HepG2 (cell line): ENCODE data around the gene AP4M1. TPM values are rescaled to one million over a fixed set of nuclear protein-coding genes. Genes with fewer than 3 reads are reported as not detected.

Experiments used
- DBP ChIP-seq: sonication (generic); formaldehyde crosslinking; IDR thresholded peaks from 2 replicates; pipeline ENCODE4 v1.4.0; 2020; ENCODE audit warnings: missing genetic modification reagents; ENCODE audit errors: not compliant biosample characterization
- ELF1 ChIP-seq: sonication (generic); formaldehyde crosslinking; IDR thresholded peaks from 2 replicates; pipeline ENCODE4 v1.4.0; 2020; ENCODE audit warnings: missing genetic modification reagents
- ELK4 ChIP-seq: sonication (generic); formaldehyde crosslinking; IDR thresholded peaks from 2 replicates; pipeline ENCODE4 v1.9.0; 2021; ENCODE audit warnings: missing genetic modification reagents, borderline replicate concordance
- FOXJ3 ChIP-seq: sonication (generic); formaldehyde crosslinking; IDR thresholded peaks from 2 replicates; pipeline ENCODE4 v1.4.0; 2020; ENCODE audit warnings: missing genetic modification reagents, mild to moderate bottlenecking, borderline replicate concordance
- HDAC6 ChIP-seq: fragments of 200-600 bp; sonication (generic); IDR thresholded peaks from 2 replicates; pipeline ENCODE4 v1.7.0; 2017; ENCODE audit warnings: mild to moderate bottlenecking, antibody characterized with exemption, low read length, low read depth
- NFKB2 ChIP-seq: sonication (generic); formaldehyde crosslinking; IDR thresholded peaks from 2 replicates; pipeline ENCODE4 v1.4.0; 2020; ENCODE audit warnings: missing genetic modification reagents, borderline replicate concordance
- ONECUT2 ChIP-seq: sonication (generic); formaldehyde crosslinking; IDR thresholded peaks from 2 replicates; pipeline ENCODE4 v1.4.0; 2020; ENCODE audit warnings: missing genetic modification reagents
- PHF20 ChIP-seq: sonication (generic); formaldehyde crosslinking; IDR thresholded peaks from 2 replicates; pipeline ENCODE4 v1.5.0; 2020; ENCODE audit warnings: mild to moderate bottlenecking, missing genetic modification reagents
- RAD21 ChIP-seq: fragments of 450-650 bp; formaldehyde crosslinking; IDR thresholded peaks from 2 replicates; pipeline ENCODE4 v1.5.0; 2020; ENCODE audit warnings: mild to moderate bottlenecking
- RFXAP ChIP-seq: sonication (generic); formaldehyde crosslinking; IDR thresholded peaks from 2 replicates; pipeline ENCODE4 v1.4.0; 2020; ENCODE audit warnings: missing genetic modification reagents, borderline replicate concordance
- SOX13 ChIP-seq, 3 experiments: fragments of 450-650 bp in 1 of 3; sonication (generic) in 1 of 3; formaldehyde crosslinking in 1 of 3; IDR thresholded peaks in 2 of 3; conservative IDR thresholded peaks in 1 of 3; 2 replicates each; pipeline versions ENCODE4 v1.5.0 to v1.6.1; 2016 to 2020; ENCODE audit warnings: antibody characterized with exemption in 1 of 3, mild to moderate bottlenecking in 1 of 3, missing compliant biosample characterization in 1 of 3, missing genetic modification reagents in 1 of 3, moderate library complexity in 1 of 3
- SP5 ChIP-seq: IDR thresholded peaks from 2 replicates; pipeline ENCODE4 v1.6.1; 2016; ENCODE audit warnings: low read depth, borderline replicate concordance
- TBP ChIP-seq: sonication (generic); formaldehyde crosslinking; IDR thresholded peaks from 2 replicates; pipeline ENCODE4 v1.5.0; 2020; ENCODE audit warnings: missing genetic modification reagents
- THAP9 ChIP-seq: sonication (generic); formaldehyde crosslinking; IDR thresholded peaks from 2 replicates; pipeline ENCODE4; 2020; ENCODE audit warnings: missing genetic modification reagents, mild to moderate bottlenecking, borderline replicate concordance
- TIGD3 ChIP-seq: sonication (generic); formaldehyde crosslinking; IDR thresholded peaks from 2 replicates; pipeline ENCODE4 v1.5.1; 2020; ENCODE audit warnings: mild to moderate bottlenecking, missing genetic modification reagents, borderline replicate concordance
- ZIK1 ChIP-seq: sonication (generic); formaldehyde crosslinking; IDR thresholded peaks from 2 replicates; pipeline ENCODE4 v1.5.0; 2020; ENCODE audit warnings: mild to moderate bottlenecking, low read depth, missing genetic modification reagents, borderline replicate concordance
- ZNF274 ChIP-seq: sonication (generic); formaldehyde crosslinking; IDR thresholded peaks from 2 replicates; pipeline ENCODE4 v1.5.1; 2020; ENCODE audit warnings: mild to moderate bottlenecking, missing genetic modification reagents
- ZNF567 ChIP-seq: sonication (generic); formaldehyde crosslinking; IDR thresholded peaks from 2 replicates; pipeline ENCODE4 v1.8.1; 2023; ENCODE audit warnings: mild to moderate bottlenecking, missing genetic modification reagents, borderline replicate concordance
- ZNF580 ChIP-seq: IDR thresholded peaks from 2 replicates; pipeline ENCODE4 v1.6.1; 2016; ENCODE audit warnings: low read depth, borderline replicate concordance
- ZNF891 ChIP-seq: sonication (generic); formaldehyde crosslinking; IDR thresholded peaks from 2 replicates; pipeline ENCODE4 v1.5.0; 2020; ENCODE audit warnings: mild to moderate bottlenecking, missing genetic modification reagents
- ZSCAN21 ChIP-seq: sonication (generic); formaldehyde crosslinking; IDR thresholded peaks from 2 replicates; pipeline ENCODE4 v1.8.0; 2022; ENCODE audit warnings: mild to moderate bottlenecking, missing genetic modification reagents, moderate library complexity, borderline replicate concordance
- polyA plus RNA-seq, 8 experiments: library from polyadenylated mRNA; depleted of rRNA in 3 of 8; stranded (reverse) in 7 of 8; unstranded in 1 of 8; fragments of >200 nt; fragmentation: Illumina TruSeq in 4 of 8; extraction: Trizol in 4 of 8; gene quantifications; 2 replicates each; pipeline versions ENCODE4 v1.2.1 to v1.2.3, GENCODE V29; 2011 to 2016; ENCODE audit warnings: low read depth in 4 of 8, missing spikeins in 1 of 8, mixed read lengths in 1 of 8; ENCODE audit not compliant: insufficient read depth in 1 of 8
- total RNA-seq, 5 experiments: library from RNA; depleted of rRNA; stranded (reverse); fragments of >200 nt; fragmentation: Illumina TruSeq; extraction: Trizol; gene quantifications; 2 replicates each; pipeline ENCODE4 v1.2.3, GENCODE V29; 2016; ENCODE audit warnings: low read depth in 1 of 5

The AP4M1 gene
- total and polyA plus RNA-seq, 2 of the 13 experiments (the other 11 are each of a cell fraction or from before 2014, with no cell fraction given), result 6.3 to 9.7 TPM

- TF ChIP-seq ZIK1 (CRISPR knock-in tag) (peak; percentile 34; the same call in 1 of the 2 replicates), RAD21 (CRISPR knock-in tag) (no peak; the same call in 1 of the 2 replicates), TIGD3 (CRISPR knock-in tag) (no peak), ELF1 (peak; percentile 83), ELK4 (CRISPR knock-in tag) (no peak), TBP (no peak), RFXAP (CRISPR knock-in tag) (peak; percentile 98), ZNF580 (CRISPR knock-in tag) (0 out of 2 replicates have a peak, but pooled peaks have one; percentile 59), ZNF274 (CRISPR knock-in tag) (peak; percentile 68; the same call in 1 of the 2 replicates), ZNF567 (CRISPR knock-in tag) (0 out of 2 replicates have a peak, but pooled peaks have one; percentile 72), SP5 (CRISPR knock-in tag) (peak; percentile 69), NFKB2 (peak; percentile 69; the same call in 1 of the 2 replicates), HDAC6 (no peak), FOXJ3 (CRISPR knock-in tag) (peak; percentile 50; the same call in 1 of the 2 replicates), SOX13 (IDR thresholded peaks at IDR 0.05) (no peak; the same call in 1 of the 2 replicates), SOX13 (CRISPR knock-in tag; conservative IDR thresholded peaks at IDR 0.05 in 1 of 2, IDR thresholded peaks at IDR 0.05 in 1 of 2) (peak in 1 of 2 experiments; percentile 64; a peak in 2 of 4 replicates), ZNF891 (CRISPR knock-in tag) (peak; percentile 65; the same call in 1 of the 2 replicates), ZSCAN21 (CRISPR knock-in tag) (no peak; the same call in 1 of the 2 replicates), PHF20 (CRISPR knock-in tag) (peak; percentile 91), ONECUT2 (CRISPR knock-in tag) (no peak), THAP9 (CRISPR knock-in tag) (peak; percentile 27; the same call in 1 of the 2 replicates), DBP (no peak)
Observed at GRCh38 chr7:100100420-100101015, 925 bp upstream of the AP4M1 start (continued).
